ENCODE measurements around the gene EFNA1.
"Not testable (repeated sequence)": the region's sequence is repeated elsewhere in the genome, so short reads cannot be mapped to it uniquely, and the experiment has no call there.

- not testable (repeated sequence) for TF ChIP-seq POLR2AphosphoS5, EP300, POLR2A (IDR thresholded peaks at IDR 0.05)
- TF ChIP-seq, protein P1, sequence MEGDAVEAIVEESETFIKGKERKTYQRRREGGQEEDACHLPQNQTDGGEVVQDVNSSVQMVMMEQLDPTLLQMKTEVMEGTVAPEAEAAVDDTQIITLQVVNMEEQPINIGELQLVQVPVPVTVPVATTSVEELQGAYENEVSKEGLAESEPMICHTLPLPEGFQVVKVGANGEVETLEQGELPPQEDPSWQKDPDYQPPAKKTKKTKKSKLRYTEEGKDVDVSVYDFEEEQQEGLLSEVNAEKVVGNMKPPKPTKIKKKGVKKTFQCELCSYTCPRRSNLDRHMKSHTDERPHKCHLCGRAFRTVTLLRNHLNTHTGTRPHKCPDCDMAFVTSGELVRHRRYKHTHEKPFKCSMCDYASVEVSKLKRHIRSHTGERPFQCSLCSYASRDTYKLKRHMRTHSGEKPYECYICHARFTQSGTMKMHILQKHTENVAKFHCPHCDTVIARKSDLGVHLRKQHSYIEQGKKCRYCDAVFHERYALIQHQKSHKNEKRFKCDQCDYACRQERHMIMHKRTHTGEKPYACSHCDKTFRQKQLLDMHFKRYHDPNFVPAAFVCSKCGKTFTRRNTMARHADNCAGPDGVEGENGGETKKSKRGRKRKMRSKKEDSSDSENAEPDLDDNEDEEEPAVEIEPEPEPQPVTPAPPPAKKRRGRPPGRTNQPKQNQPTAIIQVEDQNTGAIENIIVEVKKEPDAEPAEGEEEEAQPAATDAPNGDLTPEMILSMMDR (IDR thresholded peaks at IDR 0.05): not testable (repeated sequence)
Observed at GRCh38 chr1:155118090-155118489, 9.6 kb upstream of the EFNA1 start.
